ENCODE measurements around the gene TACC3. TPM values are rescaled to one million over a fixed set of nuclear protein-coding genes. Genes with fewer than 3 reads are reported as not detected.

TACC3 gene
- total RNA-seq (2022; extraction: Qiagen RNA extraction; ENCODE audit: low read depth), result 80.4 to 92.6 TPM (median 83.1 TPM) in 5 replicates

DNA sequence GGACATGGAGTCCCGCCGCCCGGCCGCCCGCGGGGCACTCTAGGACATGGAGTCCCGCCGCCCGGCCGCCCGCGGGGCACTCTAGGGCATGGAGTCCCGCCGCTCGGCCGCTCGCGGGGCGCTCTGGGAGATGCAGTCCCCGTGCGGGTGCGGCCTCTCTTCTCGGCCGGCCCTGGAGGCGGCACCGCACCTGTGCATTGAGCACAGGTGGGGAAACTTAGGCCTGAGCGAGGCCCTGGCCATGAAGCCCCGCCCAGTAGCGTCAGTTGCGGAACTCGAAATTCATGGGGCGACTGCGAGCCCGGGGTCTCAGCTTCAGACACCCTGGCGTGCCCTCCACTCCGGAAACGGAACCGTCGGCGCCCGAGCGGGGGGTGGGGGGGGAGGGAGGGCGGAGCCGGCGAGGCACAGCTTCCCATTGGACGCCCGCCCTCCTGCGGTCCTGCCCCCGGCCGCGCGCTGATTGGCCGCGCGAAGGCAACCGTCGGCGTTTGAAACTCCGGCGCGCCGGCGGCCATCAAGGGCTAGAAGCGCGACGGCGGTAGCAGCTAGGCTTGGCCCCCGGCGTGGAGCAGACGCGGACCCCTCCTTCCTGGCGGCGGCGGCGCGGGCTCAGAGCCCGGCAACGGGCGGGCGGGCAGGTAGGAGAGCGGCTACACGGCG lies at the start of gene TACC3, which contains the start of gene TMEM129:
Gene TACC3, plus strand, starts transcription at position 519 of the 663 bp plus-strand sequence. CDS start 1,901 bp downstream, outside the sequence.
Gene TMEM129, minus strand, starts transcription at position 321 of the 663 bp plus-strand sequence. CDS start 486 bp downstream, outside the sequence.

DNA sequence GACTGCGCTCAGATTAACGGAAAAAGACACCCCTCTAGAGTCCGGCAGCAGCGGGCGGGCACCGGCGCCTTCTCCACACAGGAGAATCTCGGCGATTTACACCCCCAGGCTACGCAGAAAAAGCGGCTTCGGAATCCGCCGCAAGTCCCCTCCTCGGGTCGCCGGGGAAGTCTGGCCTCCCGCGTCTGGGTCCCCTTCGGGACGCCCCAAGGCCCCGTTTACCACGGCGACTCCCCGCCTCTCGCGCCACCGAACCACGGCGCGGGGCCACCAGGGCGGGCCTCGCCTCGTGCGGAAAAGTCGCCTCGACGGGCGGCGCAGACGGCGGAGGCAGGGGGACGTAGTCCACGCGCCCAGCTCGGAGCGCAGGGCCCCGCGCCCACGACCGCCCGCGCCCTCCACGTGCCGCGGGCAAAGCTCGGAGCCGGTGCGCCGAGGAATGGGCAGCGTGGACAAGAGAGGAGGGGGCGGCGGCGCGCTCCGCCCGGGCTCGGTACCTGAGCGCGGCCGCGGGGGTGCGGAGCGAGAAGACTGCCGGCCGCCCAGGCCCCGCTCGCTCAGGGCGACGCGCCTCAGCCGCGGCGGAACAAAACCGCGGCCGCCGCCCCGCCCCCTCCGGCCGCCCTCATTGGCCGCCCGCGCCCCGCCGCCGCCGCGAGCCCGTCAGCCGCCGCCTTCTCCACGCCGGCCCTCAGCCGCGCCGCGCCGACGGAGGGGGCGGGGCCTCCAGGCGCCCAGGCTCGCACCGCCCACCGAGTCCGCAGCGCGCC lies 37.4 kb upstream of the TACC3 start, which contains the start of gene FAM53A:
Gene FAM53A, minus strand, starts transcription at position 578 of the 770 bp plus-strand sequence. CDS start 15,572 bp downstream, outside the sequence.

DNA sequence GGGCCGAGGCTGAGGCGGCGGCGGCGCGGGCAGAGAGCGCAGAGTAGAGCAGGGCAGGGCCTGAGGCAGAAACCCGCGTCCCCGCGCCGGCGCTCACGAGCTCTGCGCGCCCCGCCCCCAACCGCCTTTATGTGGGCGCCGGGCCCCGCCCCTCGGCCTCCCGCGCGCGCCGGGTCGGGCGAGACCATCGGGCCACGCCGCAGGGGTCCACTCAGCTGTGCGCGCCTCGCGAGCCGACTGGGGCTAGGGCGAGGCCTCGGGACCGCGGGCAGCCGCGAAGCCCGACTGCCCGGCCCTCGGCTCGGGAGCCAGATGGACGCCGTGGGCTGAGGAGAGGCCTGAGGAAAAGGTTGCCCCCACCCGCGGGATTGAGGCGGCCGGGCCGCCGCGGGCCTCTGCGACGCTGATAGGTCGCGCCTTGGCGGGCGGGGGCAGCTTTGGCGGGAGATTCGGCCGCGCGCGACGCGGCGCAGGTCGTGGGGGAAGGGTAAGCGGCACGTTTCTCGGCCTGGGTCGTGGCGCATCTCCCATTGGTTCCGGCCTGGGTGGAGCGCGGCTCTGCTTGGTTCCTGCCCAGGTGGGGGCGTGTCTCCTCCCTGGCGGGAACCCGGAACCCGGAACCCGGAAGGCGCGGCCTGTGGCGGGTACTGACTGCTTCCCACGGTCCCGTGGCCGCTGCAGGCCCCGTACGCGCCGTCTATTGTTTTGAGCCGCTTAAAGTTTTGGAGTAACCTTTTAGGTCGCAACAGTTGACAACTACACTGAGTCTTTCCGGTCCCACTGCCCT lies 8.9 kb upstream of the TACC3 start, which contains the start of gene SLBP:
Gene SLBP, minus strand, starts transcription at position 104 of the 787 bp plus-strand sequence. CDS start 131 bp downstream, outside the sequence.

DNA sequence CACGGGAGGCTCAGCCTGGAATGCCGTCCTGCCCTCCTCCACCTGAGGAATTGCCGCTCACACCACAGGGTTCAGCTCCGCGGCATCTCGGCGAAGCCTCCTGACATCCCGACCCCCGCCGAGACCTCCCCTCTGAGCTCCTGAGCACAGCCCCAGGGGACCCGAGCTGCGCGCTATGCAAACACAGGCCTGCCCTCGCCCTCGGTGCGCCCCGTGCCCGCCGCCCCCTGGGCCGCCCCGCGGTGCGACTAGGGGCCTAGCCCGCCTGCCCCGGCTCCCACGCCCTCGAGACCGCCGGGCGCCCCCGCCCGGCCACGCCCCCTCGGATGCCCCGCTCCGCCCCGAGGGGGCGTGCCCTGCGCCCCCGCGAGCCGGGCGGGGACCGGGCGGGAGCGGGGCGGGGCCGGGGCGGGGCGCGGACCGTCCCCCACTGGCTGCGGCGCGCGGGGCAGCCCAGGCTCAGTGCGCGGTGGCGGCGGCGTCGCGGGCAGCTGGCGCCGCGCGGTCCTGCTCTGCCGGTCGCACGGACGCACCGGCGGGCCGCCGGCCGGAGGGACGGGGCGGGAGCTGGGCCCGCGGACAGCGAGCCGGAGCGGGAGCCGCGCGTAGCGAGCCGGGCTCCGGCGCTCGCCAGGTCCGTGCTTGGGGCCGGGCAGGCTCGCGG lies 71.6 kb downstream of the TACC3 start, which contains the start of gene FGFR3:
Gene FGFR3, plus strand, starts transcription at position 462 of the 664 bp plus-strand sequence. CDS start 642 bp downstream, outside the sequence.

Other genes starting within 250 kb of the TACC3 start
- 0.40 to 0.89 TPM (median 0.69 TPM) in 5 replicates for gene FAM53A, start 37.2 kb upstream of the TACC3 start, total RNA-seq (2022; extraction: Qiagen RNA extraction; ENCODE audit: low read depth)
- 70.6 to 98.8 TPM (median 79.9 TPM) in 5 replicates for gene SLBP, start 9.2 kb upstream of the TACC3 start, total RNA-seq (2022; extraction: Qiagen RNA extraction; ENCODE audit: low read depth)
- 14.6 to 26.8 TPM (median 21.1 TPM) in 5 replicates for gene TMEM129, start 198 bp upstream of the TACC3 start, total RNA-seq (2022; extraction: Qiagen RNA extraction; ENCODE audit: low read depth)
- gene FGFR3, start 71.8 kb downstream of the TACC3 start, total RNA-seq (2022; extraction: Qiagen RNA extraction; ENCODE audit: low read depth), result 1.4 to 2.5 TPM (median 1.9 TPM) in 5 replicates
- 25.0 to 31.4 TPM (median 29.4 TPM) in 5 replicates for gene LETM1, start 134.6 kb downstream of the TACC3 start, total RNA-seq (2022; extraction: Qiagen RNA extraction; ENCODE audit: low read depth)
- gene NSD2, start 149.9 kb downstream of the TACC3 start, total RNA-seq (2022; extraction: Qiagen RNA extraction; ENCODE audit: low read depth), result 38.2 to 46.8 TPM (median 42.6 TPM) in 5 replicates